ENCODE measurements around the gene ARMC3.
"Not testable (repeated sequence)": the region's sequence is repeated elsewhere in the genome, so short reads cannot be mapped to it uniquely, and the experiment has no call there.

The ARMC3 gene

GRCh38 chr10:22909673-22910072, 18.2 kb upstream of the ARMC3 start:
- not testable (repeated sequence) for H3K4me3 Mint-ChIP-seq; H3K27me3 Mint-ChIP-seq; H3K36me3 Mint-ChIP-seq; DNase-seq; H3K27ac Mint-ChIP-seq; ATAC-seq (replicated peaks); H3K4me1 Mint-ChIP-seq
- H3K9me3 Mint-ChIP-seq: peaks cover 18 to 23% of the 10 kb centered on the region in 2 donors

DNA sequence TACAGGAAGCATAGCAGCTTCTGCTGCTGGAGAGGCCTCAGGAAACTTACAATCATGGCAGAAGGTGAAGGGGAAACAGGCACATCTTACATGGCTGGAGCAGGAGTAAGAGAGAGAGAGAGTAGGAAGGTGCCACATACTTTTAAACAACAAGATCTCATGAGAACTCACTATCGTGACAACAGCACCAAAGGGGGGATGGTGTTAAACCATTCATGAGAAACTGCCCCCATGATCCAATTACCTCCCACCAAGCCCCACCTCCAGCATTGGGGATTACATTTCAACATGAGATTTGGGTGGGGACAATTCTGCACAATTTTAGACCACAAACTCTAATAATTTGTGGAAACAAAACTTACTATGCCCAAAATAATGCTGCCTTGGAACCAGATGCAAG, 16.8 kb upstream of the ARMC3 start:
- Mint-ChIP-seq H3K4me1 (no peaks in the 10 kb centered on the region), H3K27ac (no peak overlapping the region), H3K4me3 (no peak overlapping the region), H3K9me3 (peaks cover 18 to 23% of the 10 kb centered on the region in 2 donors), H3K36me3 (peaks cover 5 to 7% of the 10 kb centered on the region in 2 donors), H3K27me3 (peaks cover under 1 to 8% of the 10 kb centered on the region in 2 donors)
- ATAC-seq (replicated peaks): no peak
- no peak for DNase-seq

GRCh38 chr10:22911889-22912762, 15.7 kb upstream of the ARMC3 start:
- Mint-ChIP-seq H3K9me3 (peaks cover 18 to 23% of the 10 kb centered on the region in 2 donors), H3K36me3 (peaks cover 5 to 7% of the 10 kb centered on the region in 2 donors), H3K27me3 (peaks cover 6 to 14% of the 10 kb centered on the region in 2 donors), H3K27ac (no peak overlapping the region), H3K4me3 (no peak overlapping the region), H3K4me1 (no peaks in the 10 kb centered on the region)
- DNase-seq (no peak), ATAC-seq (replicated peaks) (no peak)

- no peak for ATAC-seq (replicated peaks)
These were observed 15.0 kb upstream of the ARMC3 start for GRCh38 chr10:22912763-22913384.

GRCh38 chr10:22913474-22914092, 14.3 kb upstream of the ARMC3 start:
- ATAC-seq (replicated peaks) (no peak), DNase-seq (no peak)
- H3K36me3 Mint-ChIP-seq: peaks cover 5 to 7% of the 10 kb centered on the region in 2 donors
- H3K4me1 Mint-ChIP-seq: no peaks in the 10 kb centered on the region
- no peak overlapping the region for H3K4me3 Mint-ChIP-seq
- no peak overlapping the region for H3K27ac Mint-ChIP-seq
- peaks cover 11 to 12% of the 10 kb centered on the region in 2 donors for H3K9me3 Mint-ChIP-seq
- peaks cover 7 to 13% of the 10 kb centered on the region in 2 donors for H3K27me3 Mint-ChIP-seq

More at GRCh38 chr10:22912763-22913384, 15.0 kb upstream of the ARMC3 start:
- no peak for DNase-seq
- no peak overlapping the region for H3K4me3 Mint-ChIP-seq
- no peak overlapping the region for H3K27ac Mint-ChIP-seq
- H3K27me3 Mint-ChIP-seq: peaks cover 6 to 12% of the 10 kb centered on the region in 2 donors
- peaks cover 5 to 7% of the 10 kb centered on the region in 2 donors for H3K36me3 Mint-ChIP-seq
- no peaks in the 10 kb centered on the region for H3K4me1 Mint-ChIP-seq
- peaks cover 15 to 18% of the 10 kb centered on the region in 2 donors for H3K9me3 Mint-ChIP-seq

GRCh38 chr10:22915314-22915713, 12.5 kb upstream of the ARMC3 start:
- H3K27ac Mint-ChIP-seq: no peak overlapping the region
- no peak overlapping the region for H3K4me3 Mint-ChIP-seq
- no peaks in the 10 kb centered on the region for H3K4me1 Mint-ChIP-seq
- peaks cover 13% of the 10 kb centered on the region in 2 donors for H3K27me3 Mint-ChIP-seq
- peaks cover 0 to 2% of the 10 kb centered on the region in 2 donors for H3K36me3 Mint-ChIP-seq
- peaks cover 3 to 5% of the 10 kb centered on the region in 2 donors for H3K9me3 Mint-ChIP-seq
- ATAC-seq (replicated peaks) (no peak), DNase-seq (no peak)

DNA sequence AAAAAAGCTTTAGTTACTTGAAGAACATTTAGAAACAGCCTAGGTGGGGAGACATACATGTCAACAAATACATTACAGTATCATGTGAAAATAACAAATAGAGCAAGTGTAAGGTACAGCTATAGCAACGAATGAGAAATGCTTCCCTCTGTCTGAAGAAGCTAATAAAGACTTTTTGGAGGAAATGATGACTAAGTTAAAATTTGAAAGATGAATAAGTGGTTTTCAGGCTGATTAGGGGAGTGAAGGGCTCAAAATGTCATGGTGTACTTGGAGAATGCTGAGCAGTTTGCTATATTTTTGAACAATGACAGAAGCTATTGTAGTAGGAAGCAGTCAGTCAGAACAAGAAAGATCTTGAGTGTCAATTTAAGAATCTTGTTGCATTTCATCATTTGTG, 2.8 kb upstream of the ARMC3 start:
- no peak overlapping the region for H3K4me3 Mint-ChIP-seq
- peaks cover 0 to 3% of the 10 kb centered on the region in 2 donors for H3K9me3 Mint-ChIP-seq
- H3K27ac Mint-ChIP-seq: no peak overlapping the region
- H3K27me3 Mint-ChIP-seq: peaks cover 14 to 26% of the 10 kb centered on the region in 2 donors
- peaks cover 0 to 2% of the 10 kb centered on the region in 2 donors for H3K4me1 Mint-ChIP-seq
- no peak for ATAC-seq (replicated peaks)
- no peaks in the 10 kb centered on the region for H3K36me3 Mint-ChIP-seq
- DNase-seq: no peak

GRCh38 chr10:22927166-22927565, 687 bp upstream of the ARMC3 start:
- Mint-ChIP-seq H3K36me3 (no peaks in the 10 kb centered on the region), H3K4me3 (no peak overlapping the region), H3K27ac (no peak overlapping the region), H3K9me3 (peaks cover 0 to 3% of the 10 kb centered on the region in 2 donors), H3K4me1 (peaks cover 2 to 6% of the 10 kb centered on the region in 2 donors), H3K27me3 (peaks cover 4 to 15% of the 10 kb centered on the region in 2 donors)
- no peak for DNase-seq
- no peak for ATAC-seq (replicated peaks)

DNA sequence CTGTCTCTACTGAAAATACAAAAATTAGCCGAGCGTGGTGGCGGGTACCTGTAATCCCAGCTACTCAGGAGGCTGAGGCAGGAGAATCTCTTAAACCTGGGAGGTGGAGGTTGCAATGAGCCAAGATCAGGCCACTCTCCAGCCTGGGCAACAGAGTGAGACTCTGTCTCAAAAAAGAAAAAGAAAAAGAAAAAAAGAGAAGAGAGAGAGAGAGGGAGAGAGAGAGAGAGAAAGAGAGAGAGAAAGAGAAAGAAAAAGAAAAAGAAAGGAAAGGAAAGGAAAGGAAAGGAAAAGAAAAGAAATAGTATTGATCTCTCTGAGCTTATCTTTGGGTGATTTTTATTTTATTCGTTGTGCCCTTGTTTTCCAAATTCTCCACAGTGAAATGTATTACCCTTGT, 1.2 kb downstream of the ARMC3 start:
- not testable (repeated sequence) for ATAC-seq (replicated peaks); H3K9me3 Mint-ChIP-seq; H3K36me3 Mint-ChIP-seq; H3K4me3 Mint-ChIP-seq; DNase-seq; H3K27me3 Mint-ChIP-seq; H3K27ac Mint-ChIP-seq
- H3K4me1 Mint-ChIP-seq: peaks cover 2 to 12% of the 10 kb centered on the region in 2 donors

DNA sequence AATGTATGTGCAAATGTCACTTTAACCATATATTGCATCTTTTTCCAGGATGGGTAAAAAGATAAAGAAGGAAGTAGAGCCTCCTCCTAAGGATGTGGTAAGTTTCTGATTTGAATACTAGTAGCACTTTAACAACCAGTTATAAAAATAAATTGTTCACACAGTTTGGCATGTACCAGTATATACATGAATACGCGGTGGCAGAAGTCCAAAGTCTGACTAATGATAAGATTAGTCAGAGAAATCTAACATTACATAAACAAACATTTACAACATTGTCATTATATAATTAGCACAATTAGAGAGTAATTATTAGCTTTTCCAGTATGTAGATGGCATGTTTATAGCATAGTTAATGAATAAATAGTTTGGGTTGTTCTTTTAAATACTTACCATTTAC, 4.1 kb downstream of the ARMC3 start:
- no peaks in the 10 kb centered on the region for H3K9me3 Mint-ChIP-seq
- no peak overlapping the region for H3K27ac Mint-ChIP-seq
- ATAC-seq (replicated peaks): peak in 1 of 2 donors; percentile 22
- DNase-seq: no peak
- no peaks in the 10 kb centered on the region for H3K36me3 Mint-ChIP-seq
- H3K27me3 Mint-ChIP-seq: peaks cover 7 to 12% of the 10 kb centered on the region in 2 donors
- peaks cover 2 to 12% of the 10 kb centered on the region in 2 donors for H3K4me1 Mint-ChIP-seq
- H3K4me3 Mint-ChIP-seq: no peak overlapping the region

DNA sequence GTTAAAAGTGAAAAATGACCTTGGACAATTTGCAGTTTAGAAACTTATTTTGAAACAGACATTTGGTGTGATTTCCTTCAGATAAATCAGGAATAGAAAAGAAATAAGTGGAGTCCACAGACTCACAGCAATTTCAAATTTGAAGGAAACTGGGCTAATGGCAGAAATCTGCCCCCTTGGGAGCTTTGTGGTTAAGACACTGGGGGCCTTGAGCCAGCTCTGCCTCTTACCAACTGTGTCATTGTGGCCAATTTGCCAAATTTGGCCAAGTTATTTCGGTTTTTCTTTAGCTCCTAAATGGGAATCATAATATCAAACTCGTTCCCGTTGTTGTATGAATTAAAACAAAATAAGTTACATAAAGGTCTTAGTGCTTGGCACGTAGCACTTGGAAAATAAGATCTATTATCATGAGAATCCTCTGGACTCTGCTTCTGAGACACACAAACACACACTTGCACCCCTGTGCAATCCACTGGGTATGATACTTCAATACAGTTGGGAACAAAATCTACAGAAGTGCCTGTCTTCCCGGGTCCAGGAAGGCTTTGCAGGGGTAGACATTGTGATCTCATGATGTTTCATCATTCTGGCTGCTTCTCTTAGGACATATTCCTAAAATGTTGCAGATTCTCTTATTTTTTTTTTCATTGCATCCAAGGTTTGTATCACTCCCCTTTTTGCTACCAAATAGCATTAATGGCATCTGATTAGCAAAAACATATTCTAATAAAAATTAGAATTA, 4.9 kb downstream of the ARMC3 start:
- Mint-ChIP-seq H3K9me3 (no peaks in the 10 kb centered on the region), H3K4me1 (peaks cover 1 to 12% of the 10 kb centered on the region in 2 donors), H3K27me3 (peaks cover 7 to 12% of the 10 kb centered on the region in 2 donors)

GRCh38 chr10:22934726-22935125, 6.9 kb downstream of the ARMC3 start:
- no peaks in the 10 kb centered on the region for H3K36me3 Mint-ChIP-seq
- no peak overlapping the region for H3K27ac Mint-ChIP-seq
- peaks cover 0 to 12% of the 10 kb centered on the region in 2 donors for H3K4me1 Mint-ChIP-seq
- ATAC-seq (replicated peaks) (no peak), DNase-seq (no peak)
- no peak overlapping the region for H3K4me3 Mint-ChIP-seq
- H3K27me3 Mint-ChIP-seq: peaks cover 15 to 21% of the 10 kb centered on the region in 2 donors
- H3K9me3 Mint-ChIP-seq: no peaks in the 10 kb centered on the region

More for the DNA sequence above, 4.9 kb downstream of the ARMC3 start:
- H3K4me3 Mint-ChIP-seq: no peak overlapping the region
- ATAC-seq (replicated peaks): no peak
- H3K27ac Mint-ChIP-seq: no peak overlapping the region
- no peaks in the 10 kb centered on the region for H3K36me3 Mint-ChIP-seq
- DNase-seq: no peak

GRCh38 chr10:22942437-22942836, 14.6 kb downstream of the ARMC3 start:
- DNase-seq: no peak
- H3K36me3 Mint-ChIP-seq: no peaks in the 10 kb centered on the region
- ATAC-seq (replicated peaks): no peak
- peaks cover 7 to 9% of the 10 kb centered on the region in 2 donors for H3K9me3 Mint-ChIP-seq
- H3K27ac Mint-ChIP-seq: no peak overlapping the region
- peaks cover 36 to 45% of the 10 kb centered on the region in 2 donors for H3K27me3 Mint-ChIP-seq
- peaks cover 6 to 13% of the 10 kb centered on the region in 2 donors for H3K4me1 Mint-ChIP-seq
- no peak overlapping the region for H3K4me3 Mint-ChIP-seq
